Activated naive CD8-positive, alpha-beta T cell treated with anti-CD3 and anti-CD28 coated beads for 36 hours (primary cell): Measurements from ENCODE around the gene CDC42BPG. TPM values are rescaled to one million over a fixed set of nuclear protein-coding genes. Genes with fewer than 3 reads are reported as not detected.
"Not testable (repeated sequence)": the region's sequence is repeated elsewhere in the genome, so short reads cannot be mapped to it uniquely, and the experiment has no call there.

Experiments used
- DNase-seq: peaks from one replicate; pipeline ENCODE4 v3.0.0; 2021
- H3K27ac Mint-ChIP-seq: one replicate; pipeline ENCODE4 v1.8.0; 2022; ENCODE audit warnings: mild to moderate bottlenecking, moderate library complexity, mixed read lengths
- H3K27me3 Mint-ChIP-seq: one replicate; pipeline ENCODE4 v1.8.0; 2022; ENCODE audit warnings: mild to moderate bottlenecking, mixed read lengths
- H3K36me3 Mint-ChIP-seq: one replicate; pipeline ENCODE4 v1.8.0; 2021; ENCODE audit warnings: mild to moderate bottlenecking, mixed read lengths
- H3K4me1 Mint-ChIP-seq: one replicate; pipeline ENCODE4 v1.8.0; 2021; ENCODE audit warnings: mixed read lengths
- H3K4me3 Mint-ChIP-seq: one replicate; pipeline ENCODE4 v1.8.0; 2022; ENCODE audit warnings: mild to moderate bottlenecking, moderate library complexity, mixed read lengths
- H3K9me3 Mint-ChIP-seq: one replicate; pipeline ENCODE4 v1.8.0; 2022; ENCODE audit warnings: mixed read lengths
- total RNA-seq, 2 experiments: library from RNA; stranded (reverse); gene quantifications; one replicate each; pipeline ENCODE4 v1.2.3, GENCODE V29; 2021

Gene CDC42BPG
- total RNA-seq, 2 experiments from 2014 or later: 0.46 to 0.54 TPM

- Mint-ChIP-seq H3K36me3 (peaks cover 33% of the 10 kb centered on the region), H3K4me3 (peak overlapping the region; percentile 27), H3K4me1 (peaks cover 75% of the 10 kb centered on the region)
Observed at GRCh38 chr11:64850979-64851567, 6.6 kb upstream of the CDC42BPG start.

GRCh38 chr11:64849598-64850356 lies 5.3 kb upstream of the CDC42BPG start:
- Mint-ChIP-seq H3K27me3 (no peaks in the 10 kb centered on the region), H3K4me1 (peaks cover 68% of the 10 kb centered on the region)

More at GRCh38 chr11:64850979-64851567, 6.6 kb upstream of the CDC42BPG start:
- Mint-ChIP-seq H3K27ac (peak overlapping the region; percentile 87), H3K9me3 (no peaks in the 10 kb centered on the region), H3K27me3 (no peaks in the 10 kb centered on the region)
- peak; percentile 84 for DNase-seq

GRCh38 chr11:64848826-64849597 lies 4.6 kb upstream of the CDC42BPG start:
- H3K4me1 Mint-ChIP-seq: peaks cover 62% of the 10 kb centered on the region
- H3K4me3 Mint-ChIP-seq: no peak overlapping the region
- no peak overlapping the region for H3K27ac Mint-ChIP-seq
- no peaks in the 10 kb centered on the region for H3K9me3 Mint-ChIP-seq
- H3K36me3 Mint-ChIP-seq: peaks cover 13% of the 10 kb centered on the region
- no peak for DNase-seq
- H3K27me3 Mint-ChIP-seq: no peaks in the 10 kb centered on the region

More at GRCh38 chr11:64849598-64850356, 5.3 kb upstream of the CDC42BPG start:
- DNase-seq: no peak
- H3K27ac Mint-ChIP-seq: no peak overlapping the region
- H3K9me3 Mint-ChIP-seq: no peaks in the 10 kb centered on the region
- H3K4me3 Mint-ChIP-seq: no peak overlapping the region
- peaks cover 20% of the 10 kb centered on the region for H3K36me3 Mint-ChIP-seq

- Mint-ChIP-seq H3K4me3 (no peak overlapping the region), H3K27ac (no peak overlapping the region), H3K4me1 (peaks cover 61% of the 10 kb centered on the region), H3K9me3 (no peaks in the 10 kb centered on the region), H3K36me3 (peaks cover 7% of the 10 kb centered on the region), H3K27me3 (no peaks in the 10 kb centered on the region)
- no peak for DNase-seq
Observed at GRCh38 chr11:64848214-64848825, 3.9 kb upstream of the CDC42BPG start.

DNA sequence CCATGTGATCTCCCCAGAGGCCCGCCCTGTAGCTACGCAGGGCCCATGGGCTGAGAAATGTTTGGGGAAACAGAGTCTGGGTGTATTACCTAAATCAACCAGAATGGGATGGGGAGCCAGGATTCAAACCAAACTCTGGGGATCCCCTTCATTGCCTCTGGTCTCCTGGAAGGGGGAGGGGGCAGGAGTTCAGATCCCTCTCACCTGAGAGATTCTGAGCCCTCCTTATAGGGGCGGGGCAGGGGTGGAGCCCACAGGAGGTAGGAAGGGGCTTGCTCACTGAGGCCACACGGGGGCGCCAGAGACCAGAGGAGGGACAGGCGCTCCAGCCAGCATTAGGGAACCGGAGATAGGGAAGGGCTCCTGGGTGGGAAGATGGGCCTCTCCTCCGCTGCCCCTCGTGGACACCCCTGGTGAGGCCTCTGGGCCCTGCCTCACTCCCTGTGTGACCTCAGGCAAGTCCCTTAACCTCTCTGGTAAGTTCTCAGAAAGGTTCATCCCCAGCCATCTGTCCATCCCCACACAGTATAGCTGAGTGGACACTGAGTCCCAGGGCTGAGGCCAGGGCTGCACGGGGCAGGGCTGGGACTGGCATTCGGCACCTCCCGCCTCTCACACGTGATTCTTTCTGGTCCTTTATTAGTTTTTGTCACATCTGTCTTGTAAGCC lies 2.7 kb upstream of the CDC42BPG start:
- Mint-ChIP-seq H3K4me1 (peaks cover 49% of the 10 kb centered on the region), H3K27ac (peak overlapping the region; percentile 31)

GRCh38 chr11:64845776-64846129 lies 1.3 kb upstream of the CDC42BPG start:
- not testable (repeated sequence) for H3K9me3 Mint-ChIP-seq, H3K4me3 Mint-ChIP-seq, H3K27me3 Mint-ChIP-seq, H3K36me3 Mint-ChIP-seq, H3K27ac Mint-ChIP-seq, DNase-seq
- peaks cover 35% of the 10 kb centered on the region for H3K4me1 Mint-ChIP-seq

More for the DNA sequence above, 2.7 kb upstream of the CDC42BPG start:
- H3K27me3 Mint-ChIP-seq: no peaks in the 10 kb centered on the region
- no peak overlapping the region for H3K4me3 Mint-ChIP-seq
- DNase-seq: peak; percentile 90
- no peaks in the 10 kb centered on the region for H3K9me3 Mint-ChIP-seq
- H3K36me3 Mint-ChIP-seq: no peaks in the 10 kb centered on the region

GRCh38 chr11:64845129-64845775 lies 799 bp upstream of the CDC42BPG start:
- no peak for DNase-seq
- no peaks in the 10 kb centered on the region for H3K36me3 Mint-ChIP-seq
- no peaks in the 10 kb centered on the region for H3K27me3 Mint-ChIP-seq
- H3K27ac Mint-ChIP-seq: peak overlapping the region; percentile 62
- peak overlapping the region; percentile 54 for H3K4me3 Mint-ChIP-seq
- peaks cover 33% of the 10 kb centered on the region for H3K4me1 Mint-ChIP-seq
- no peaks in the 10 kb centered on the region for H3K9me3 Mint-ChIP-seq

GRCh38 chr11:64843686-64844329 lies 645 bp downstream of the CDC42BPG start:
- no peak for DNase-seq
- no peaks in the 10 kb centered on the region for H3K36me3 Mint-ChIP-seq
- no peak overlapping the region for H3K27ac Mint-ChIP-seq
- no peaks in the 10 kb centered on the region for H3K27me3 Mint-ChIP-seq
- H3K9me3 Mint-ChIP-seq: no peaks in the 10 kb centered on the region
- peaks cover 21% of the 10 kb centered on the region for H3K4me1 Mint-ChIP-seq
- H3K4me3 Mint-ChIP-seq: peak overlapping the region; percentile 67

- no peak overlapping the region for H3K27ac Mint-ChIP-seq
- DNase-seq: no peak
- peak overlapping the region; percentile 54 for H3K4me3 Mint-ChIP-seq
- peaks cover 15% of the 10 kb centered on the region for H3K4me1 Mint-ChIP-seq
- no peaks in the 10 kb centered on the region for H3K27me3 Mint-ChIP-seq
- H3K36me3 Mint-ChIP-seq: no peaks in the 10 kb centered on the region
- no peaks in the 10 kb centered on the region for H3K9me3 Mint-ChIP-seq
Observed at GRCh38 chr11:64842851-64843685, 1.4 kb downstream of the CDC42BPG start.

- Mint-ChIP-seq H3K4me3 (no peak overlapping the region), H3K9me3 (no peaks in the 10 kb centered on the region), H3K4me1 (peaks cover 13% of the 10 kb centered on the region), H3K27me3 (no peaks in the 10 kb centered on the region), H3K36me3 (no peaks in the 10 kb centered on the region), H3K27ac (no peak overlapping the region)
- no peak for DNase-seq
Observed at GRCh38 chr11:64842366-64842759, 2.1 kb downstream of the CDC42BPG start.

GRCh38 chr11:64841592-64842365 lies 2.7 kb downstream of the CDC42BPG start:
- H3K36me3 Mint-ChIP-seq: no peaks in the 10 kb centered on the region
- no peak overlapping the region for H3K27ac Mint-ChIP-seq
- DNase-seq: no peak
- peaks cover 13% of the 10 kb centered on the region for H3K4me1 Mint-ChIP-seq
- H3K9me3 Mint-ChIP-seq: no peaks in the 10 kb centered on the region
- H3K27me3 Mint-ChIP-seq: no peaks in the 10 kb centered on the region
- no peak overlapping the region for H3K4me3 Mint-ChIP-seq

DNA sequence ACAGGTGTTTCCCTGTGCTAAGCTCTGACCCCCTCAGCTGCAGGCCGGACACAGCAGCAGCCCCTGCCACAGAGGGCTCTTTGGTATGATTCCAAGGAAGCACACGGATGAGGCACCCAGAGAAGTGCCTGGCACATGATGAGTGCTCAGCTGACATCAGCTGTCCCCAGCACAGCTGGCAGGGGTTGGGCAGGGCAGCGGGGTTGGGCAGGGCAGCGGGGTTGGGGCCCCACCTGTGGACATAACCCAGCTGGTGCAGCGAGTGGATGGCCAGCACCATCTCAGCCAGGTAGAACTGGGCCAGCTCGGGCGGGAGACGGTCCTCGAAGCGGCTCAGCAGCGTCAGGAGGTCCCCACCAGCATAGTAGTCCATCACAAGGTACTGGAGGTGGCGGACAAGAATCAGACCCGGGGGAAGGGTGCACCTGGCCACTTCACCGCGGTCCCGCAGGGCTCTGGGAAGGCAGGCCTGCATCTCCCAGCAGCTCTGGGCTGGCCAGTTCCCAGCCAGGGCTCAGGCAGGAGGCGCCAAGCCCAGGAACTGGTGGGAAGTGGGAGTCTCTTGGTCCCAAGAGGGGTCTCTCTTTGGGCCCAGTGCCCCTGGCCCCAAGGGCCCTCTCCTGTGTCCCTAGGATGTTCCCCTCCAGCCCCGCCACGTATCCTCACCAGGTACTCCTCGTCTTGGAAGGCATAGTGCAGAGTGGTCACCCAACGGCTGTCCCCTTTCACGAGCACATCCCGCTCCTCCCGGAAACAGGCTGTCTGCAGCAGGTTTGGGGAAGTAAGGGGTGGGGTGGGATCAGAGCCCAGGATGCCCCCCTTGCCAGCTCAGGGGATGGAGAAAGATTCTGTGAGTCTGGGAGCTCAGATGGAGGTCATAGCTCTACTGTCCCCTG lies 4.3 kb downstream of the CDC42BPG start:
- Mint-ChIP-seq H3K9me3 (no peaks in the 10 kb centered on the region), H3K27ac (no peak overlapping the region)

More for the DNA sequence above, 4.3 kb downstream of the CDC42BPG start:
- H3K4me1 Mint-ChIP-seq: peaks cover 9% of the 10 kb centered on the region
- H3K4me3 Mint-ChIP-seq: no peak overlapping the region
- no peak for DNase-seq
- no peaks in the 10 kb centered on the region for H3K27me3 Mint-ChIP-seq
- no peaks in the 10 kb centered on the region for H3K36me3 Mint-ChIP-seq
